ENCODE measurements around the gene KCTD17.

The KCTD17 gene

GRCh38 chr22:37010174-37010573, 41.4 kb upstream of the KCTD17 start:
- 92% methylated on average over 4 of the region's 4 CpGs for WGBS (ENCODE audit: insufficient coverage)
- Histone ChIP-seq H3K27me3 (replicated peaks in 2 of 5; ENCODE audit: control insufficient read depth in 4 of 5, insufficient read depth in 5 of 5, low read length in 4 of 5) (peaks cover 0 to 31% (median 7%) of the 10 kb centered on the region in 5 experiments), H3K9me3 (ENCODE audit: control extremely low read depth in 1 of 5, control insufficient read depth in 4 of 5, insufficient read depth in 2 of 5, low read depth in 1 of 5, low read length in 4 of 5) (peaks cover 0 to 5% (median 0%) of the 10 kb centered on the region in 5 experiments), H3K27ac (ENCODE audit: insufficient read depth in 1 of 2, low read depth in 1 of 2, low read length in 2 of 2, poor library complexity in 1 of 2, severe bottlenecking in 2 of 2) (no peak overlapping the region), H3K4me3 (ENCODE audit: control insufficient read depth in 1 of 7, extremely low read depth in 1 of 7, insufficient read depth in 4 of 7, low read depth in 2 of 7, low read length in 6 of 7) (no peak overlapping the region), H3K4me1 (ENCODE audit: control extremely low read depth in 1 of 4, control insufficient read depth in 4 of 4, insufficient read depth in 4 of 4, low read length in 3 of 4) (peaks cover 6 to 22% (median 19%) of the 10 kb centered on the region in 4 experiments), H3K36me3 (ENCODE audit: control insufficient read depth in 4 of 4, insufficient read depth in 4 of 4, low read length in 3 of 4) (no peaks in the 10 kb centered on the region)
- DNase-seq: no peak
- CTCF ChIA-PET: interaction anchor here (1.0 to 1.1 kb wide), 2 partner anchors 31 to 33 kb away, joined by 4 read pairs; no protein-coding TSS in a partner anchor
- POLR2A ChIA-PET: no interaction called here

GRCh38 chr22:37010976-37011375, 40.6 kb upstream of the KCTD17 start:
- peaks cover 0 to 24% (median 7%) of the 10 kb centered on the region in 5 experiments for H3K27me3 ChIP-seq (replicated peaks in 2 of 5; ENCODE audit: control insufficient read depth in 4 of 5, insufficient read depth in 5 of 5, low read length in 4 of 5)
- H3K36me3 ChIP-seq (ENCODE audit: control insufficient read depth in 4 of 4, insufficient read depth in 4 of 4, low read length in 3 of 4): no peaks in the 10 kb centered on the region
- H3K4me3 ChIP-seq (ENCODE audit: control insufficient read depth in 1 of 7, extremely low read depth in 1 of 7, insufficient read depth in 4 of 7, low read depth in 2 of 7, low read length in 6 of 7): no peak overlapping the region
- H3K4me1 ChIP-seq (ENCODE audit: control extremely low read depth in 1 of 4, control insufficient read depth in 4 of 4, insufficient read depth in 4 of 4, low read length in 3 of 4): peaks cover 6 to 22% (median 19%) of the 10 kb centered on the region in 4 experiments
- ChIA-PET CTCF (interaction anchor here (1.1 to 1.4 kb wide), 2 partner anchors 20 to 28 kb away, joined by 3 read pairs; no protein-coding TSS in a partner anchor), POLR2A (no interaction called here)
- 96% methylated on average over 20 of the region's 20 CpGs for WGBS (ENCODE audit: insufficient coverage)
- no peak for DNase-seq
- H3K27ac ChIP-seq (ENCODE audit: insufficient read depth in 1 of 2, low read depth in 1 of 2, low read length in 2 of 2, poor library complexity in 1 of 2, severe bottlenecking in 2 of 2): no peak overlapping the region
- H3K9me3 ChIP-seq (ENCODE audit: control extremely low read depth in 1 of 5, control insufficient read depth in 4 of 5, insufficient read depth in 2 of 5, low read depth in 1 of 5, low read length in 4 of 5): no peaks in the 10 kb centered on the region

- H3K9me3 ChIP-seq (ENCODE audit: control extremely low read depth in 1 of 5, control insufficient read depth in 4 of 5, insufficient read depth in 2 of 5, low read depth in 1 of 5, low read length in 4 of 5): no peaks in the 10 kb centered on the region
- 100% methylated on average over 3 of the region's 3 CpGs for WGBS (ENCODE audit: insufficient coverage)
- peaks cover 0 to 20% (median 7%) of the 10 kb centered on the region in 5 experiments for H3K27me3 ChIP-seq (replicated peaks in 2 of 5; ENCODE audit: control insufficient read depth in 4 of 5, insufficient read depth in 5 of 5, low read length in 4 of 5)
- CTCF ChIA-PET: interaction anchor here (1.1 to 1.4 kb wide), 2 partner anchors 19 to 29 kb away, joined by 3 read pairs; no protein-coding TSS in a partner anchor
- POLR2A ChIA-PET: no interaction called here
- H3K36me3 ChIP-seq (ENCODE audit: control insufficient read depth in 4 of 4, insufficient read depth in 4 of 4, low read length in 3 of 4): peaks cover 0 to 4% (median 0%) of the 10 kb centered on the region in 4 experiments
- no peak overlapping the region for H3K4me3 ChIP-seq (ENCODE audit: control insufficient read depth in 1 of 7, extremely low read depth in 1 of 7, insufficient read depth in 4 of 7, low read depth in 2 of 7, low read length in 6 of 7)
- peaks cover 6 to 22% (median 19%) of the 10 kb centered on the region in 4 experiments for H3K4me1 ChIP-seq (ENCODE audit: control extremely low read depth in 1 of 4, control insufficient read depth in 4 of 4, insufficient read depth in 4 of 4, low read length in 3 of 4)
- H3K27ac ChIP-seq (ENCODE audit: insufficient read depth in 1 of 2, low read depth in 1 of 2, low read length in 2 of 2, poor library complexity in 1 of 2, severe bottlenecking in 2 of 2): no peak overlapping the region
- no peak for DNase-seq
These were observed 40.1 kb upstream of the KCTD17 start for GRCh38 chr22:37011472-37011871.

GRCh38 chr22:37012262-37012904, 39.2 kb upstream of the KCTD17 start:
- Histone ChIP-seq H3K9me3 (ENCODE audit: control extremely low read depth in 1 of 5, control insufficient read depth in 4 of 5, insufficient read depth in 2 of 5, low read depth in 1 of 5, low read length in 4 of 5) (no peaks in the 10 kb centered on the region), H3K27me3 (replicated peaks in 2 of 5; ENCODE audit: control insufficient read depth in 4 of 5, insufficient read depth in 5 of 5, low read length in 4 of 5) (peaks cover 0 to 13% (median 5%) of the 10 kb centered on the region in 5 experiments), H3K36me3 (ENCODE audit: control insufficient read depth in 4 of 4, insufficient read depth in 4 of 4, low read length in 3 of 4) (peaks cover 0 to 8% (median 0%) of the 10 kb centered on the region in 4 experiments), H3K4me1 (ENCODE audit: control extremely low read depth in 1 of 4, control insufficient read depth in 4 of 4, insufficient read depth in 4 of 4, low read length in 3 of 4) (peaks cover 4 to 19% (median 17%) of the 10 kb centered on the region in 4 experiments), H3K27ac (ENCODE audit: insufficient read depth in 1 of 2, low read depth in 1 of 2, low read length in 2 of 2, poor library complexity in 1 of 2, severe bottlenecking in 2 of 2) (no peak overlapping the region), H3K4me3 (ENCODE audit: control insufficient read depth in 1 of 7, extremely low read depth in 1 of 7, insufficient read depth in 4 of 7, low read depth in 2 of 7, low read length in 6 of 7) (no peak overlapping the region)
- CTCF ChIA-PET: interaction anchor here (0.7 kb wide), 1 partner anchor 33 kb away, joined by 3 read pairs; no protein-coding TSS in a partner anchor
- 97% methylated on average over 7 of the region's 9 CpGs for WGBS (ENCODE audit: insufficient coverage)
- DNase-seq: no peak
- POLR2A ChIA-PET: no interaction called here

- peaks cover 3 to 15% (median 13%) of the 10 kb centered on the region in 4 experiments for H3K4me1 ChIP-seq (ENCODE audit: control extremely low read depth in 1 of 4, control insufficient read depth in 4 of 4, insufficient read depth in 4 of 4, low read length in 3 of 4)
- 92% methylated on average over 3 of the region's 10 CpGs for WGBS (ENCODE audit: insufficient coverage)
- peaks cover 0 to 12% (median 3%) of the 10 kb centered on the region in 5 experiments for H3K27me3 ChIP-seq (replicated peaks in 2 of 5; ENCODE audit: control insufficient read depth in 4 of 5, insufficient read depth in 5 of 5, low read length in 4 of 5)
- no peaks in the 10 kb centered on the region for H3K9me3 ChIP-seq (ENCODE audit: control extremely low read depth in 1 of 5, control insufficient read depth in 4 of 5, insufficient read depth in 2 of 5, low read depth in 1 of 5, low read length in 4 of 5)
- no peak overlapping the region for H3K27ac ChIP-seq (ENCODE audit: insufficient read depth in 1 of 2, low read depth in 1 of 2, low read length in 2 of 2, poor library complexity in 1 of 2, severe bottlenecking in 2 of 2)
- no peak overlapping the region for H3K4me3 ChIP-seq (ENCODE audit: control insufficient read depth in 1 of 7, extremely low read depth in 1 of 7, insufficient read depth in 4 of 7, low read depth in 2 of 7, low read length in 6 of 7)
- peaks cover 0 to 14% (median 0%) of the 10 kb centered on the region in 4 experiments for H3K36me3 ChIP-seq (ENCODE audit: control insufficient read depth in 4 of 4, insufficient read depth in 4 of 4, low read length in 3 of 4)
- ChIA-PET POLR2A (no interaction called here), CTCF (interaction anchor here (0.7 to 1.4 kb wide), 3 partner anchors 29 to 32 kb away, joined by 3 read pairs; no protein-coding TSS in a partner anchor)
- no peak for DNase-seq
These were observed 38.6 kb upstream of the KCTD17 start for GRCh38 chr22:37012956-37013355.

- Histone ChIP-seq H3K4me3 (ENCODE audit: control insufficient read depth in 1 of 7, extremely low read depth in 1 of 7, insufficient read depth in 4 of 7, low read depth in 2 of 7, low read length in 6 of 7) (no peak overlapping the region), H3K27me3 (replicated peaks in 2 of 5; ENCODE audit: control insufficient read depth in 4 of 5, insufficient read depth in 5 of 5, low read length in 4 of 5) (peaks cover 0 to 16% (median 3%) of the 10 kb centered on the region in 5 experiments), H3K36me3 (ENCODE audit: control insufficient read depth in 4 of 4, insufficient read depth in 4 of 4, low read length in 3 of 4) (peaks cover 0 to 15% (median 0%) of the 10 kb centered on the region in 4 experiments), H3K4me1 (ENCODE audit: control extremely low read depth in 1 of 4, control insufficient read depth in 4 of 4, insufficient read depth in 4 of 4, low read length in 3 of 4) (peaks cover 0 to 16% (median 7%) of the 10 kb centered on the region in 4 experiments), H3K27ac (ENCODE audit: insufficient read depth in 1 of 2, low read depth in 1 of 2, low read length in 2 of 2, poor library complexity in 1 of 2, severe bottlenecking in 2 of 2) (no peak overlapping the region), H3K9me3 (ENCODE audit: control extremely low read depth in 1 of 5, control insufficient read depth in 4 of 5, insufficient read depth in 2 of 5, low read depth in 1 of 5, low read length in 4 of 5) (no peaks in the 10 kb centered on the region)
- CTCF ChIA-PET: interaction anchor here (1.4 kb wide), 1 partner anchor 30 kb away, joined by 3 read pairs; no protein-coding TSS in a partner anchor
- WGBS (ENCODE audit: insufficient coverage): 100% methylated on average over 4 of the region's 4 CpGs
- no peak for DNase-seq
- POLR2A ChIA-PET: interaction anchor here (0.7 kb wide), 1 partner anchor 22 kb away, joined by 5 read pairs; no protein-coding TSS in a partner anchor
These were observed 37.1 kb upstream of the KCTD17 start for GRCh38 chr22:37014415-37014806.
